ENCODE measurements around the gene KISS1R. TPM values are rescaled to one million over a fixed set of nuclear protein-coding genes. Genes with fewer than 3 reads are reported as not detected.

Gene KISS1R
- total and polyA plus RNA-seq, 2 of the 4 experiments (the other 2 are of a cell fraction): not detected

DNA sequence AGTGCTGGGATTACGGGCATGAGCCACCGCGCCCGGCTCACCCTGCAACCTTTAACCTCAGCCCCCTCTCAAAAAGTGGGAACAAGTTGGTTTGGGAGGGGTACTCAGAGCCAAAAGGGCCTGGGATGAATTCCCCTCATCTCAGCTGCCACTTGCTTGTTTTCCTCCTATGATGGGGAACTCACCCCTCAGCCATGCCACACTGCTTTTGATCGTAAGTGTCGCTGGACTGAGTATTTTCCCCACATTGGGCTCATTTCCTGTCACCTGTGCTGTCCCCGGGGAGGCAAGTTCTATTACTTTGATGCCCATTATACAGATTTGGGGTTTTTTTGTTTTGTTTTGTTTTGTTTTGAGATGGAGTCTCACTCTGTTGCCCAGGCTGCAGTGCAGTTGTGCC is 10.7 kb upstream of the KISS1R start:
- Histone ChIP-seq H2AFZ (replicated peaks; ENCODE audit: low read length, poor library complexity) (no peak overlapping the region), H2BK5ac (ENCODE audit: low read depth, low read length, poor library complexity, severe bottlenecking) (no peak overlapping the region), H3K9ac (ENCODE audit: low read depth, low read length) (no peak overlapping the region), H3K36me3 (ENCODE audit: control insufficient read depth, insufficient read depth, low read length) (peaks cover 10% of the 10 kb centered on the region), H3K9me1 (ENCODE audit: insufficient read depth, low read length) (no peaks in the 10 kb centered on the region), H4K91ac (ENCODE audit: insufficient read depth, low read depth, low read length) (no peak overlapping the region), H3K4me2 (ENCODE audit: low read depth, low read length) (no peak overlapping the region), H2BK20ac (ENCODE audit: low read depth, low read length) (no peak overlapping the region), H4K8ac (ENCODE audit: low read depth in 2 of 2, low read length in 2 of 2) (no peak overlapping the region), H2BK120ac (ENCODE audit: low read depth, low read length) (no peak overlapping the region), H2AK9ac (replicated peaks; ENCODE audit: low read depth, low read length, poor library complexity) (no peak overlapping the region), H3K4ac (ENCODE audit: low read depth, low read length) (no peak overlapping the region), H2AK5ac (ENCODE audit: low read depth, low read length) (no peak overlapping the region), H3K14ac (replicated peaks; ENCODE audit: low read depth, low read length) (no peak overlapping the region), H4K20me1 (ENCODE audit: insufficient read depth, low read length) (peaks cover 80% of the 10 kb centered on the region), H3K79me1 (ENCODE audit: low read depth in 1 of 2, low read length in 2 of 2) (peaks cover 14 to 82% of the 10 kb centered on the region in 2 experiments), H3K56ac (ENCODE audit: extremely low read depth, insufficient read depth, low read length) (no peak overlapping the region), H3K18ac (ENCODE audit: low read depth, low read length) (no peak overlapping the region), H3K4me1 (ENCODE audit: control insufficient read depth, insufficient read depth, low read length) (peaks cover 5% of the 10 kb centered on the region; the same call in 1 of the 2 replicates), H3K27me3 (ENCODE audit: control insufficient read depth, insufficient read depth, low read length) (no peaks in the 10 kb centered on the region), H2BK15ac (ENCODE audit: low read depth, low read length) (no peak overlapping the region), H3K4me3 (ENCODE audit: insufficient read depth, low read depth, low read length) (no peak overlapping the region), H3K23ac (ENCODE audit: low read depth, low read length) (no peak overlapping the region), H3K9me3 (ENCODE audit: control insufficient read depth, insufficient read depth, low read length) (no peaks in the 10 kb centered on the region), H4K5ac (ENCODE audit: low read depth, low read length) (no peak overlapping the region), H3K27ac (ENCODE audit: insufficient read depth, low read length) (no peak overlapping the region)
- no TSS peak for BruUV-seq (replicated peaks)
- WGBS, 2 experiments (ENCODE audit: extremely low coverage in 2 of 2, insufficient read length in 1 of 2): no CpG with 5 or more reads among the region's 7 CpGs
- dilution Hi-C loops (cut with HindIII; ENCODE audit: low sequenced_read_pairs, unreplicated experiment) (no loop called here), intact Hi-C loops (cut with micrococcal nuclease) (no loop called here), in situ Hi-C loops (cut with MboI; ENCODE audit: low sequenced_read_pairs) (no loop called here)
- DNase-seq (no peak), ATAC-seq (ENCODE audit: low read depth) (no peak)
- CTCF ChIA-PET: no interaction called here
- TF ChIP-seq RCOR1 (IDR thresholded peaks at IDR 0.05; ENCODE audit: insufficient replicate concordance, low read length) (no peak), POLR2A (IDR thresholded peaks at IDR 0.05; ENCODE audit: low read depth, low read length) (no peak), CHD1 (IDR thresholded peaks at IDR 0.05; ENCODE audit: low read depth, low read length) (no peak), MXI1 (IDR thresholded peaks at IDR 0.05; ENCODE audit: borderline replicate concordance, low read depth, low read length) (no peak), BHLHE40 (IDR thresholded peaks at IDR 0.05; ENCODE audit: low read depth, low read length) (no peak), SMC3 (IDR thresholded peaks at IDR 0.05; ENCODE audit: low read depth, low read length) (no peak), MAZ (IDR thresholded peaks at IDR 0.05; ENCODE audit: borderline replicate concordance, low read depth, low read length) (no peak), FOS (IDR thresholded peaks at IDR 0.05; ENCODE audit: low read depth, low read length) (no peak), RAD21 (IDR thresholded peaks at IDR 0.05; ENCODE audit: low read length) (no peak), MAFK (IDR thresholded peaks at IDR 0.05; ENCODE audit: low read depth, low read length) (no peak), NFE2L2 (IDR thresholded peaks at IDR 0.05; ENCODE audit: low read depth, low read length) (no peak), CEBPB (IDR thresholded peaks at IDR 0.05; ENCODE audit: low read depth, low read length) (no peak), RFX5 (IDR thresholded peaks at IDR 0.05; ENCODE audit: low read depth, low read length) (no peak)
- TF ChIP-seq, protein P1, sequence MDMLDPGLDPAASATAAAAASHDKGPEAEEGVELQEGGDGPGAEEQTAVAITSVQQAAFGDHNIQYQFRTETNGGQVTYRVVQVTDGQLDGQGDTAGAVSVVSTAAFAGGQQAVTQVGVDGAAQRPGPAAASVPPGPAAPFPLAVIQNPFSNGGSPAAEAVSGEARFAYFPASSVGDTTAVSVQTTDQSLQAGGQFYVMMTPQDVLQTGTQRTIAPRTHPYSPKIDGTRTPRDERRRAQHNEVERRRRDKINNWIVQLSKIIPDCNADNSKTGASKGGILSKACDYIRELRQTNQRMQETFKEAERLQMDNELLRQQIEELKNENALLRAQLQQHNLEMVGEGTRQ (IDR thresholded peaks at IDR 0.05; ENCODE audit: low read depth, low read length): no peak
- TF ChIP-seq, protein P2, sequence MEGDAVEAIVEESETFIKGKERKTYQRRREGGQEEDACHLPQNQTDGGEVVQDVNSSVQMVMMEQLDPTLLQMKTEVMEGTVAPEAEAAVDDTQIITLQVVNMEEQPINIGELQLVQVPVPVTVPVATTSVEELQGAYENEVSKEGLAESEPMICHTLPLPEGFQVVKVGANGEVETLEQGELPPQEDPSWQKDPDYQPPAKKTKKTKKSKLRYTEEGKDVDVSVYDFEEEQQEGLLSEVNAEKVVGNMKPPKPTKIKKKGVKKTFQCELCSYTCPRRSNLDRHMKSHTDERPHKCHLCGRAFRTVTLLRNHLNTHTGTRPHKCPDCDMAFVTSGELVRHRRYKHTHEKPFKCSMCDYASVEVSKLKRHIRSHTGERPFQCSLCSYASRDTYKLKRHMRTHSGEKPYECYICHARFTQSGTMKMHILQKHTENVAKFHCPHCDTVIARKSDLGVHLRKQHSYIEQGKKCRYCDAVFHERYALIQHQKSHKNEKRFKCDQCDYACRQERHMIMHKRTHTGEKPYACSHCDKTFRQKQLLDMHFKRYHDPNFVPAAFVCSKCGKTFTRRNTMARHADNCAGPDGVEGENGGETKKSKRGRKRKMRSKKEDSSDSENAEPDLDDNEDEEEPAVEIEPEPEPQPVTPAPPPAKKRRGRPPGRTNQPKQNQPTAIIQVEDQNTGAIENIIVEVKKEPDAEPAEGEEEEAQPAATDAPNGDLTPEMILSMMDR (conservative IDR thresholded peaks at IDR 0.05; ENCODE audit: low read depth, low read length): no peak
- TF ChIP-seq, protein P3, sequence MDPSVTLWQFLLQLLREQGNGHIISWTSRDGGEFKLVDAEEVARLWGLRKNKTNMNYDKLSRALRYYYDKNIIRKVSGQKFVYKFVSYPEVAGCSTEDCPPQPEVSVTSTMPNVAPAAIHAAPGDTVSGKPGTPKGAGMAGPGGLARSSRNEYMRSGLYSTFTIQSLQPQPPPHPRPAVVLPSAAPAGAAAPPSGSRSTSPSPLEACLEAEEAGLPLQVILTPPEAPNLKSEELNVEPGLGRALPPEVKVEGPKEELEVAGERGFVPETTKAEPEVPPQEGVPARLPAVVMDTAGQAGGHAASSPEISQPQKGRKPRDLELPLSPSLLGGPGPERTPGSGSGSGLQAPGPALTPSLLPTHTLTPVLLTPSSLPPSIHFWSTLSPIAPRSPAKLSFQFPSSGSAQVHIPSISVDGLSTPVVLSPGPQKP (IDR thresholded peaks at IDR 0.05; ENCODE audit: borderline replicate concordance, low read depth, low read length): no peak
- POLR2A ChIA-PET (ENCODE audit: unreplicated experiment): no interaction called here

All from IMR-90 (cell line).